ENCODE results near the gene KIAA0513. TPM values are rescaled to one million over a fixed set of nuclear protein-coding genes. Genes with fewer than 3 reads are reported as not detected.
A peak's percentile ranks its signal among the peaks of the same experiment; 100 is the strongest.
"Not testable (repeated sequence)": the region's sequence is repeated elsewhere in the genome, so short reads cannot be mapped to it uniquely, and the experiment has no call there.

Gene KIAA0513
- total and polyA plus RNA-seq, 5 donors from 2014 or later, result 1.5 to 7.5 (median 3.3) TPM

DNA sequence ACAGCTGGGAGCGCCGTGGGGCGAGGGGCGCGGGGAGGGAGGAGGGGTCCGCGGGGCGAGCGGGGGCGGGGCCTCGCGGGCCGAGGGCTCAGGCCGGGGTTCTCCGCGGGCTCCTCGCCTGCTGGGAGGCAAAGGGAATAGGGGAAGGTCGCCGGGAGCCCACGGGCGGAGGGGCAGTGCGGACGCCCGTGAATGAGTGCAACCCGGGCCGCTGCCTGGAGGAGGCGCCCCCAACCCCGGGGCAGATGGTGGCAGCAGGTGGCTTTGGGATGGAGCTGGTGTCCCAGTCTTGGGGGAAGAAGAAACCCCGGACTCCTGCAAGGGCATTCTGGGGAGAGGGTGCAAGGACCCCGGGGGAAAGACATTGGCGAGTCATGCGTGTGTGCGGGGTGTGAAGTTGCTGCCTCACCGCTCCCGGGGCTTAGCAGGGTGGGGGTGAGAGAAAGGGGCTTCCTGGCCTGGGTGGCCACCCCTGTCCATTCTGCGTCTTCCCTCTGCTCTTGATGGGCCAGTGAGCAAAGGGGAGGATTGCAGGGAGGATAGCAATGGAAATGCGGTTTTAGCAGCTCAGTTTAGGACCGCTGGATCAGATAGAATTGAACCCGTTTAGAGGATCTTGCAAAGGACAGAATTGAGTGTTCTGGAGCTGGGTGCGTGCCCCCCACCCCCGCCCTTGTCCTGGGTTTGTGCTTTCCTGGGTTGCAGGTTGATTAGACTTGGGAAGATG, 526 bp downstream of the KIAA0513 start:
- peak overlapping the region; percentile 81 for H3K4me3 ChIP-seq (ENCODE audit: low read depth, low read length)
- no peaks in the 10 kb centered on the region for H3K9me3 ChIP-seq (ENCODE audit: control insufficient read depth in 2 of 2, low read length in 2 of 2)
- H3K27ac ChIP-seq (ENCODE audit: insufficient read depth, low read length, poor library complexity, severe bottlenecking), result peak overlapping the region; percentile 74
- H3K4me1 Mint-ChIP-seq, result peaks cover 8 to 34% (median 21%) of the 10 kb centered on the region in 4 donors
- peaks cover 5% of the 10 kb centered on the region for H3K36me3 Mint-ChIP-seq
- H3K27ac Mint-ChIP-seq, result peak overlapping the region; percentile 88 to 94 (median 91)
- no peaks in the 10 kb centered on the region for H3K9me3 Mint-ChIP-seq
- H3K4me1 ChIP-seq (ENCODE audit: control insufficient read depth, insufficient read depth, low read length, poor library complexity, severe bottlenecking), result peaks cover 27% of the 10 kb centered on the region
- H3K36me3 ChIP-seq (ENCODE audit: control insufficient read depth, insufficient read depth, low read length), result no peaks in the 10 kb centered on the region
- ATAC-seq (ENCODE audit: low read depth in 2 of 2), result no peak
- peaks cover 5% of the 10 kb centered on the region for H3K27me3 Mint-ChIP-seq
- peak in 2 of 3 donors; percentile 2 to 16 for DNase-seq
- H3K4me3 Mint-ChIP-seq, result peak overlapping the region; percentile 93 to 97 (median 96)
- H3K27me3 ChIP-seq (ENCODE audit: control insufficient read depth, insufficient read depth, low read length), result no peaks in the 10 kb centered on the region

DNA sequence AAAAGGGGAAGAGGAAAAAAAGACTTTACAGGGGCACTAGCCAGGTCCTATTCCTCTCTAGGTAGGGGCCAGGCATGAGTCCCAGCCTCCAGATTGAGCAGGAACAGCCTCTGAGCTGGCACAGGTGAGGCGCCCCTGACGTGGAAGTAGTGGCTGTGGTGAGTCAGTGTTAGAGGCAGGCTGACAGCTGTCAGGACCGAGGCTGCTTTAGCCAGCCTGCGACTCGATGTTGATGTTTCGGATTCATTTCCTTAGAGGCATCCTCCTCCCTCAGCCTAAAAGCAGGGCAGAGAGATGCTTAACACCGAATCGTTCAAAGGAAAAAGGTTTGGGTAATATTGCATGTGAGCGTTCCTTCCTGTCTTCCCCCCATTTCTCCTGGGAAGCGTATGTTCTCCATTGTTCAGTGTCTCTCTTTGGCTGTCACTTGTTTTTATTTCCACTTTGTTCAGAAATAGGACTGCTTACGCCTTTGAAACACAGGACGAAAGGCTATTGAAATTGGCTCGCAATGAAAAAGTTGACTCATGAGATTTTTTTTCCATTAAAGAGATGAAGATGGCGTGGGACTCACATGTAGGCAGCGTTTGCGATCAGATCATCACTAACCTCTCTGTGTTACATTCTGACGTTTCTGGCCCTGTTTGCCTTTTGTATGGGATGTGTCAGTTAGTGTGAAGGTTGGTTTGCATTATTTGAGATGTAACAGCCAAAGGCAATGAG, 1.3 kb downstream of the KIAA0513 start:
- Mint-ChIP-seq H3K27me3 (peaks cover 5% of the 10 kb centered on the region), H3K9me3 (no peaks in the 10 kb centered on the region), H3K4me3 (peak overlapping the region; percentile 93 to 97 (median 96)), H3K36me3 (peaks cover 5% of the 10 kb centered on the region), H3K27ac (peak overlapping the region; percentile 88 to 94 (median 91)), H3K4me1 (peaks cover 8 to 34% (median 21%) of the 10 kb centered on the region in 4 donors)
- peaks cover 27% of the 10 kb centered on the region for H3K4me1 ChIP-seq (ENCODE audit: control insufficient read depth, insufficient read depth, low read length, poor library complexity, severe bottlenecking)
- H3K4me3 ChIP-seq (ENCODE audit: low read depth, low read length), result peak overlapping the region; percentile 81
- DNase-seq (peak; percentile 55 to 83 (median 58)), ATAC-seq (ENCODE audit: low read depth in 2 of 2) (peak; percentile 79 to 85)
- H3K27me3 ChIP-seq (ENCODE audit: control insufficient read depth, insufficient read depth, low read length), result no peaks in the 10 kb centered on the region
- no peaks in the 10 kb centered on the region for H3K9me3 ChIP-seq (ENCODE audit: control insufficient read depth in 2 of 2, low read length in 2 of 2)
- H3K36me3 ChIP-seq (ENCODE audit: control insufficient read depth, insufficient read depth, low read length), result no peaks in the 10 kb centered on the region
- H3K27ac ChIP-seq (ENCODE audit: insufficient read depth, low read length, poor library complexity, severe bottlenecking), result peak overlapping the region; percentile 43

DNA sequence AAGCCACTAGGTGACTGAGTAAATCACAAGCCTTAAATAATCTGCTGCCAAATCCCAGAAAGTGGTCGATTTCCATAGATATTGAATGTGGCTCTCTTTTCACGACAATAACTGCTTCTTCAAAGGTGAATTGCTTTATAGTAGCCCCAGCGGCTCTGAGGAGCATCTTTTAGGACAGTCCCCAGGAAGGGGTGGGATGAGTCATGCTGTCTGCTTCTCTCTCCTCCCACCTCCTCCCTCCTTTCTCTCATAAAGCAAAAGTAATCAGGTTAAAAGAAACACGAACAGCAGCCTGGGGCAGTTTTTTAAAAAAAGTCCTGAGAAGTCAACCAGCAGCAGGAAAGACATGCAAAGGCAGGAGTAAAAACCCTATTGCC, 1.8 kb downstream of the KIAA0513 start:
- DNase-seq (peak; percentile 27 to 80 (median 40)), ATAC-seq (ENCODE audit: low read depth in 2 of 2) (peak; percentile 53 to 63)
- Histone ChIP-seq H3K27me3 (ENCODE audit: control insufficient read depth, insufficient read depth, low read length) (no peaks in the 10 kb centered on the region), H3K27ac (ENCODE audit: insufficient read depth, low read length, poor library complexity, severe bottlenecking) (peak overlapping the region; percentile 43), H3K36me3 (ENCODE audit: control insufficient read depth, insufficient read depth, low read length) (no peaks in the 10 kb centered on the region), H3K9me3 (ENCODE audit: control insufficient read depth in 2 of 2, low read length in 2 of 2) (no peaks in the 10 kb centered on the region), H3K4me3 (ENCODE audit: low read depth, low read length) (peak overlapping the region; percentile 81), H3K4me1 (ENCODE audit: control insufficient read depth, insufficient read depth, low read length, poor library complexity, severe bottlenecking) (peaks cover 27% of the 10 kb centered on the region)
- H3K4me1 Mint-ChIP-seq, result peaks cover 8 to 34% (median 21%) of the 10 kb centered on the region in 4 donors
- peak overlapping the region; percentile 93 to 97 (median 96) for H3K4me3 Mint-ChIP-seq
- peaks cover 5% of the 10 kb centered on the region for H3K27me3 Mint-ChIP-seq
- no peaks in the 10 kb centered on the region for H3K9me3 Mint-ChIP-seq
- peak overlapping the region; percentile 38 to 94 (median 91) for H3K27ac Mint-ChIP-seq
- H3K36me3 Mint-ChIP-seq, result peaks cover 5% of the 10 kb centered on the region

DNA sequence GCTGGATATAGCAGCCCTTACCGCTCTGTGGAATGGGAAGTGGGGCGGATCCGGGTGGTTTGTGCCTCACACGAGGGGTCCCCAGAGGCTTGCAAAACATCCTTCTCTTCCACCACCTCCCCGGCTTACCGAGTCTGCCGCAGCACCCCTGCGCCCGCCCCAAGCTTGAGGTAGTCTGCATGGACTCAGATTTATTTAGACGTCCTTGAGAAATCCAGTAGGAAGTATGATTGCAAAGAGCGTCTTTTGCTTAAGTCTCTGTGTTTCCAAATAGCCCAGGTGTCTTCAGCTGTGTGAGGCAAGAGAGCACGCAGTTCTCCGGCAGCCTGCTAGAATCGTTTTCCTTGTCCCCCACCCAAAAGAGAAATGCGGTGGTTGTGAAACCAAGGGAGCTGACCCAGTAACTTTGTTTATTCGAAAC, 2.4 kb downstream of the KIAA0513 start:
- Mint-ChIP-seq H3K9me3 (no peaks in the 10 kb centered on the region), H3K36me3 (peaks cover 5% of the 10 kb centered on the region), H3K27me3 (peaks cover 5% of the 10 kb centered on the region), H3K4me1 (peaks cover 8 to 34% (median 20%) of the 10 kb centered on the region in 4 donors), H3K27ac (peak overlapping the region in 1 of 3 donors; percentile 91), H3K4me3 (peak overlapping the region; percentile 93 to 97 (median 96))
- H3K9me3 ChIP-seq (ENCODE audit: control insufficient read depth in 2 of 2, low read length in 2 of 2), result no peaks in the 10 kb centered on the region
- DNase-seq (no peak), ATAC-seq (ENCODE audit: low read depth in 2 of 2) (no peak)
- no peaks in the 10 kb centered on the region for H3K36me3 ChIP-seq (ENCODE audit: control insufficient read depth, insufficient read depth, low read length)
- H3K27me3 ChIP-seq (ENCODE audit: control insufficient read depth, insufficient read depth, low read length), result no peaks in the 10 kb centered on the region
- peaks cover 27% of the 10 kb centered on the region for H3K4me1 ChIP-seq (ENCODE audit: control insufficient read depth, insufficient read depth, low read length, poor library complexity, severe bottlenecking)
- no peak overlapping the region for H3K27ac ChIP-seq (ENCODE audit: insufficient read depth, low read length, poor library complexity, severe bottlenecking)
- H3K4me3 ChIP-seq (ENCODE audit: low read depth, low read length), result no peak overlapping the region

DNA sequence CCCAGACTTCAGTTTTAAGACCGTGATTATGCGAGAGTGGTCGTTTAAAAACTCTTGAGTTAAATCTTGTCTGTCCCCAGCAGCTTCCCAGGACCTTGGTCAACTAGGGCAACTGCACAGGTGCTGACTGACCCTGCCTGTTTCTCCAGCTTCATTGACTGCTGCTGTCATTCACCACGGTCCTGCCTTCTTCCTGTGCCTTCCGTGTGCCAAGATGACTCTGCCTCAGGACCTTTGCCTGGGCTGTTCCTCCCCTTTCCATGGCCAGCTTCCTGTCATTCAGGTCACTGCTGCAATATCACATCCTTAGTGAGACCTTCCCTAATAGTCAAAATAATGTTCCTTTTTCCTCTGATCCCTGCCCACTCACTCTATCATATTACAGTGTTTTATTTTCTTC, 3.9 kb downstream of the KIAA0513 start:
- Mint-ChIP-seq H3K27ac (peak overlapping the region in 1 of 3 donors; percentile 31), H3K9me3 (no peaks in the 10 kb centered on the region), H3K4me3 (peak overlapping the region in 1 of 4 donors; percentile 9), H3K4me1 (peaks cover 8 to 32% (median 21%) of the 10 kb centered on the region in 4 donors), H3K36me3 (peaks cover 5% of the 10 kb centered on the region), H3K27me3 (peaks cover 5% of the 10 kb centered on the region)
- no peak for DNase-seq
- no peak overlapping the region for H3K27ac ChIP-seq (ENCODE audit: insufficient read depth, low read length, poor library complexity, severe bottlenecking)
- H3K36me3 ChIP-seq (ENCODE audit: control insufficient read depth, insufficient read depth, low read length), result no peaks in the 10 kb centered on the region
- no peaks in the 10 kb centered on the region for H3K27me3 ChIP-seq (ENCODE audit: control insufficient read depth, insufficient read depth, low read length)
- H3K4me1 ChIP-seq (ENCODE audit: control insufficient read depth, insufficient read depth, low read length, poor library complexity, severe bottlenecking), result peaks cover 27% of the 10 kb centered on the region
- H3K9me3 ChIP-seq (ENCODE audit: control insufficient read depth in 2 of 2, low read length in 2 of 2), result no peaks in the 10 kb centered on the region
- H3K4me3 ChIP-seq (ENCODE audit: low read depth, low read length), result no peak overlapping the region
- no peak for ATAC-seq (ENCODE audit: low read depth in 2 of 2)

DNA sequence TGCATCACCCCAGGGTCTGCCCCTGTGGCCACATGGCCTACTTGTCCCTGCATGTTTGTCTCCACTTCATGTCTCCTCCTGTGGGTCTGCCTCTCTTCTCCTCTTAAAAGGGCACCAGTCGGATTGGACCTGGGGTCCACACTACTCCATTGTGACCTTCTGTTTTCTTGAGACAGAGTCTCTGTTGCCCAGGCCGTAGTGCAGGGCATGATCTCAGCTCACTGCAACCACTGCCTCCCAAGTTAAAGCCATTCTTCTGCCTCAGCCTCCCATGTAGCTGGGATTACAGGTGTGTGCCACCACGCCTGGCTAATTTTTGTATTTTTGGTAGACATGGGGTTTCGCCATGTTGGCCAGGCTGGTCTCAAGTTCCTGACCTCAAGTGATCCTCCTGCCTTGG, 4.6 kb downstream of the KIAA0513 start:
- not testable (repeated sequence) for H3K27me3 Mint-ChIP-seq; ATAC-seq (ENCODE audit: low read depth in 2 of 2); H3K4me3 Mint-ChIP-seq; H3K4me3 ChIP-seq (ENCODE audit: low read depth, low read length); H3K27me3 ChIP-seq (ENCODE audit: control insufficient read depth, insufficient read depth, low read length); H3K36me3 ChIP-seq (ENCODE audit: control insufficient read depth, insufficient read depth, low read length); DNase-seq; H3K27ac Mint-ChIP-seq; H3K36me3 Mint-ChIP-seq; H3K9me3 Mint-ChIP-seq; H3K9me3 ChIP-seq (ENCODE audit: control insufficient read depth in 2 of 2, low read length in 2 of 2); H3K27ac ChIP-seq (ENCODE audit: insufficient read depth, low read length, poor library complexity, severe bottlenecking)
- H3K4me1 Mint-ChIP-seq, result peaks cover 8 to 26% (median 19%) of the 10 kb centered on the region in 4 donors
- peaks cover 21% of the 10 kb centered on the region for H3K4me1 ChIP-seq (ENCODE audit: control insufficient read depth, insufficient read depth, low read length, poor library complexity, severe bottlenecking)

DNA sequence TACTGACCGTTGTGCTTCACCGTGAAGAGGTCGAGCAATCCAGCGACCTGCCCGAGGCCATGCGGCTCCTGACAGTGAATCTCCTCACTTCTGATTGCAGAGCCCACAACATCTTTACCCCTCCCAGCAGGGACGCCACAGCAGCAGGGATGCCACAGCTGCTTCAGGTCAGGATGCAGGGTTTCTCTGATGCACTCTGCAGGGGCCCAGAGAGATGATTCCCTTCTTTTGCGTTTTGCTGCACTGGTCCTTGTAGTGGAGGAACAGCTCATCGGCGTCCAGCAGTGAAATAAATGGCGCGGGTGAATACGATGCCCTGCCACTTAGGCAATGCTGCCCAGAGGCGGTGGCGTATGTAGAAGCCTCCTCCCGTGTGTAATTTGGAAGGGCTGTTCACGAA, 5.6 kb downstream of the KIAA0513 start:
- no peaks in the 10 kb centered on the region for H3K36me3 ChIP-seq (ENCODE audit: control insufficient read depth, insufficient read depth, low read length)
- no peak for ATAC-seq (ENCODE audit: low read depth in 2 of 2)

More for the DNA sequence above, 5.6 kb downstream of the KIAA0513 start:
- H3K9me3 ChIP-seq (ENCODE audit: control insufficient read depth in 2 of 2, low read length in 2 of 2), result no peaks in the 10 kb centered on the region
- Mint-ChIP-seq H3K9me3 (no peaks in the 10 kb centered on the region), H3K27ac (no peak overlapping the region), H3K27me3 (peaks cover 5% of the 10 kb centered on the region), H3K4me3 (no peak overlapping the region), H3K36me3 (peaks cover 5% of the 10 kb centered on the region), H3K4me1 (peaks cover 8 to 21% (median 19%) of the 10 kb centered on the region in 4 donors)
- H3K27ac ChIP-seq (ENCODE audit: insufficient read depth, low read length, poor library complexity, severe bottlenecking), result no peak overlapping the region
- no peak for DNase-seq
- H3K4me3 ChIP-seq (ENCODE audit: low read depth, low read length), result no peak overlapping the region
- H3K27me3 ChIP-seq (ENCODE audit: control insufficient read depth, insufficient read depth, low read length), result no peaks in the 10 kb centered on the region
- peaks cover 16% of the 10 kb centered on the region for H3K4me1 ChIP-seq (ENCODE audit: control insufficient read depth, insufficient read depth, low read length, poor library complexity, severe bottlenecking)
